ENCODE results near the gene TRMT112.
"Not testable (repeated sequence)": the region's sequence is repeated elsewhere in the genome, so short reads cannot be mapped to it uniquely, and the experiment has no call there.

TRMT112 gene

GRCh38 chr11:64327993-64328392 lies 10.6 kb upstream of the TRMT112 start:
- no peak for DNase-seq

GRCh38 chr11:64327375-64327774 lies 10.0 kb upstream of the TRMT112 start:
- no peak for DNase-seq

- no peak for DNase-seq
Observed at GRCh38 chr11:64324692-64325469, 7.5 kb upstream of the TRMT112 start.

- DNase-seq, result not testable (repeated sequence)
Observed at GRCh38 chr11:64323984-64324383, 6.6 kb upstream of the TRMT112 start.

GRCh38 chr11:64323373-64323772 lies 6.0 kb upstream of the TRMT112 start:
- no peak for DNase-seq

GRCh38 chr11:64322925-64323260 lies 5.5 kb upstream of the TRMT112 start:
- DNase-seq, result no peak

- DNase-seq, result no peak
Observed at GRCh38 chr11:64321533-64321932, 4.2 kb upstream of the TRMT112 start.

- no peak for DNase-seq
Observed at GRCh38 chr11:64321026-64321425, 3.7 kb upstream of the TRMT112 start.

- no peak for DNase-seq
Observed at GRCh38 chr11:64320556-64320955, 3.2 kb upstream of the TRMT112 start.

GRCh38 chr11:64318766-64319761 lies 1.7 kb upstream of the TRMT112 start:
- no peak for DNase-seq

GRCh38 chr11:64317961-64318765 lies 804 bp upstream of the TRMT112 start, which contains the start of gene PRDX5:
Gene PRDX5, plus strand, starts transcription at chr11:64318121. Its CDS starts 95 bp downstream, at chr11:64318216.
- DNase-seq, result peak; percentile 81 to 83

GRCh38 chr11:64316672-64317324 lies 561 bp downstream of the TRMT112 start:
- DNase-seq, result no peak

- not testable (repeated sequence) for DNase-seq
Observed at GRCh38 chr11:64315667-64316526, 1.5 kb downstream of the TRMT112 start.

GRCh38 chr11:64314805-64315561 lies 2.4 kb downstream of the TRMT112 start:
- no peak for DNase-seq

- DNase-seq, result no peak
Observed at GRCh38 chr11:64314146-64314804, 3.1 kb downstream of the TRMT112 start.

- DNase-seq, result no peak
Observed at GRCh38 chr11:64313491-64314145, 3.7 kb downstream of the TRMT112 start.

GRCh38 chr11:64312947-64313346 lies 4.4 kb downstream of the TRMT112 start:
- no peak for DNase-seq

- not testable (repeated sequence) for DNase-seq
Observed at GRCh38 chr11:64307795-64308194, 9.6 kb downstream of the TRMT112 start.

- DNase-seq, result no peak
Observed at GRCh38 chr11:64306876-64307622, 10.3 kb downstream of the TRMT112 start.
